HCT116 (cell line): ENCODE data around the gene NECAP2. TPM values are rescaled to one million over a fixed set of nuclear protein-coding genes. Genes with fewer than 3 reads are reported as not detected.
A peak's percentile ranks its signal among the peaks of the same experiment; 100 is the strongest.
"Not testable (repeated sequence)": the region's sequence is repeated elsewhere in the genome, so short reads cannot be mapped to it uniquely, and the experiment has no call there.

Source experiments
- ATAC-seq: fragments of 200-7000 bp; cut with Tn5 transposase; 2 replicates; pipeline ENCODE4 v1.9.1; 2020; ENCODE audit warnings: mild to moderate bottlenecking, moderate library complexity
- BruUV-seq: library from RNA; stranded (reverse); fragments of 400-500 nt; replicated peaks from 2 replicates; lab custom pipeline; 2021; lab: Mats Ljungman, UMichigan
- CTCF ChIA-PET: fragments of 300-600 bp; sonication (Branson Sonifier 250); formaldehyde crosslinking; loops from one replicate; lab custom pipeline; 2021; ENCODE audit warnings: antibody characterized with exemption; lab: Charles Lee
- POLR2A ChIA-PET: fragments of 300-600, 350-600 bp; sonication (Branson Sonifier 250); formaldehyde crosslinking; loops from one replicate; lab custom pipeline; 2021; ENCODE audit warnings: antibody characterized with exemption; lab: Charles Lee
- RAD21 ChIA-PET, 2 experiments: fragments of 300-600 bp; sonication (Branson Sonifier 250); formaldehyde crosslinking; loops; one replicate each; lab custom pipeline; 2023; ENCODE audit warnings: low total read pairs in 2 of 2; ENCODE audit not compliant: uncharacterized antibody in 2 of 2, unreplicated experiment in 2 of 2, low non-redundant PET in 1 of 2; lab: Charles Lee
- DNase-seq: peaks from one replicate; pipeline ENCODE4 v3.0.0-alpha.2; 2010; ENCODE audit warnings: low read depth, low spot score
- H2AFZ ChIP-seq: fragments of 200-600 bp; shearing (Covaris generic), sonication (generic); 2 replicates; pipeline ENCODE4 v1.6.1; 2017; ENCODE audit warnings: low read depth, mixed run types, mixed read lengths, antibody characterized with exemption, low read length; ENCODE audit not compliant: poor library complexity, severe bottlenecking
- H3K27ac ChIP-seq: 2 replicates; pipeline ENCODE4 v1.5.1; 2012; ENCODE audit warnings: low read depth, low read length
- H3K27me3 ChIP-seq: fragments of 200-600 bp; sonication (generic); 2 replicates; pipeline ENCODE4 v1.6.1; 2016; ENCODE audit warnings: mixed run types, low read length, mixed read lengths; ENCODE audit not compliant: insufficient read depth
- H3K36me3 ChIP-seq, 2 experiments: fragments of 200-500 bp in 1 of 2; fragments of 200-600 bp in 1 of 2; sonication (Bioruptor generic) in 1 of 2; sonication (generic) in 1 of 2; 2 replicates each; pipeline versions ENCODE4 v1.5.1 to v1.6.1; 2014 to 2016; ENCODE audit warnings: low read length in 2 of 2, inconsistent platforms in 1 of 2, mixed read lengths in 1 of 2, mixed run types in 1 of 2; ENCODE audit not compliant: insufficient read depth in 2 of 2, control insufficient read depth in 1 of 2
- H3K4me1 ChIP-seq, 2 experiments: fragments of 200-600 bp in 1 of 2; sonication (generic) in 1 of 2; 2 replicates each; pipeline versions ENCODE4 v1.5.1 to v1.6.1; 2012 to 2017; ENCODE audit warnings: low read length in 2 of 2, inconsistent platforms in 1 of 2, mild to moderate bottlenecking in 1 of 2, mixed read lengths in 1 of 2, mixed run types in 1 of 2, moderate library complexity in 1 of 2; ENCODE audit not compliant: insufficient read depth in 2 of 2, control insufficient read depth in 1 of 2
- H3K4me2 ChIP-seq: fragments of 200-600 bp; sonication (generic); 2 replicates; pipeline ENCODE4 v1.6.1; 2017; ENCODE audit warnings: mixed run types, low read length, mixed read lengths
- H3K4me3 ChIP-seq, 2 experiments: fragments of 200-600 bp in 1 of 2; sonication (generic) in 1 of 2; replicated peaks in 1 of 2; 2 replicates each; pipeline ENCODE4 v1.5.1; 2011 to 2016; ENCODE audit warnings: low read length in 2 of 2, control low read depth in 1 of 2, low read depth in 1 of 2, mild to moderate bottlenecking in 1 of 2, mixed read lengths in 1 of 2, mixed run types in 1 of 2
- H3K79me2 ChIP-seq: fragments of 200-600 bp; sonication (generic); 2 replicates; pipeline ENCODE4 v1.6.1; 2017; ENCODE audit warnings: mild to moderate bottlenecking, mixed run types, low read length, moderate library complexity, mixed read lengths; ENCODE audit not compliant: insufficient read depth
- H3K9ac ChIP-seq: fragments of 200-600 bp; sonication (generic); 2 replicates; pipeline ENCODE4 v1.6.1; 2016; ENCODE audit warnings: low read length, mixed read lengths
- H3K9me2 ChIP-seq: fragments of 200-600 bp; sonication (generic), shearing (Covaris generic); 2 replicates; pipeline ENCODE4 v1.6.1; 2017; ENCODE audit warnings: mixed run types, mild to moderate bottlenecking, moderate library complexity; ENCODE audit not compliant: insufficient read depth
- H3K9me3 ChIP-seq, 2 experiments: fragments of 200-500 bp in 1 of 2; fragments of 200-600 bp in 1 of 2; sonication (Bioruptor generic) in 1 of 2; sonication (generic) in 1 of 2; 2 replicates each; pipeline ENCODE4 v1.6.1; 2014 to 2017; ENCODE audit warnings: low read length in 2 of 2, mixed read lengths in 2 of 2, inconsistent platforms in 1 of 2, low read depth in 1 of 2, mild to moderate bottlenecking in 1 of 2, mixed run types in 1 of 2, moderate library complexity in 1 of 2; ENCODE audit not compliant: control insufficient read depth in 1 of 2, insufficient read depth in 1 of 2
- H4K20me1 ChIP-seq: fragments of 200-600 bp; sonication (generic), shearing (Covaris generic); 2 replicates; pipeline ENCODE4 v1.6.1; 2017; ENCODE audit warnings: mixed run types, mild to moderate bottlenecking, moderate library complexity; ENCODE audit not compliant: insufficient read depth
- CTCF ChIP-seq, 3 experiments: fragments of 200-600 bp in 1 of 3; sonication (generic) in 1 of 3; IDR thresholded peaks in 2 of 3; conservative IDR thresholded peaks in 1 of 3; 2 replicates each; pipeline ENCODE4 v1.5.1; 2012 to 2017; ENCODE audit warnings: low read depth in 2 of 3, low read length in 2 of 3, antibody characterized with exemption in 1 of 3, borderline replicate concordance in 1 of 3, control low read depth in 1 of 3, mild to moderate bottlenecking in 1 of 3, mixed read lengths in 1 of 3, mixed run types in 1 of 3, moderate library complexity in 1 of 3; ENCODE audit not compliant: insufficient read depth in 1 of 3
- RAD21 ChIP-seq: IDR thresholded peaks from 2 replicates; pipeline ENCODE4 v1.6.1; 2012; ENCODE audit warnings: low read depth, mild to moderate bottlenecking
- intact Hi-C: fragments of 100-400 bp; cut with micrococcal nuclease; formaldehyde crosslinking; loops from 2 replicates; pipeline ENCODE4 v1.10.0; 2022
- total RNA-seq: library from RNA; stranded (reverse); gene quantifications from one replicate; pipeline ENCODE4 v1.2.1, GENCODE V29; 2021; ENCODE audit not compliant: unreplicated experiment

NECAP2 gene
- total RNA-seq, 1 experiment from 2014 or later: 35.5 TPM

GRCh38 chr1:16474891-16475290 lies 34.4 kb downstream of the NECAP2 start:
- H3K4me2 ChIP-seq, H3K79me2 ChIP-seq, DNase-seq, intact Hi-C loops, H4K20me1 ChIP-seq, H3K9ac ChIP-seq, H3K27me3 ChIP-seq, RAD21 ChIA-PET, H3K4me1 ChIP-seq, H3K4me3 ChIP-seq, H3K9me2 ChIP-seq, H3K9me3 ChIP-seq, H3K27ac ChIP-seq, BruUV-seq, POLR2A ChIA-PET, H2AFZ ChIP-seq, CTCF ChIA-PET, H3K36me3 ChIP-seq: not testable (repeated sequence)
- peak; percentile 32 for TF ChIP-seq RAD21
- peak; percentile 12 to 33 (median 32); a peak in 3 of 6 replicates for TF ChIP-seq CTCF (IDR thresholded peaks at IDR 0.05 in 2 of 3, conservative IDR thresholded peaks at IDR 0.05 in 1 of 3; ENCODE audit: borderline replicate concordance in 1 of 3, insufficient read depth in 1 of 3, low read depth in 2 of 3, low read length in 2 of 3)
- peak; percentile 92 for ATAC-seq

DNA sequence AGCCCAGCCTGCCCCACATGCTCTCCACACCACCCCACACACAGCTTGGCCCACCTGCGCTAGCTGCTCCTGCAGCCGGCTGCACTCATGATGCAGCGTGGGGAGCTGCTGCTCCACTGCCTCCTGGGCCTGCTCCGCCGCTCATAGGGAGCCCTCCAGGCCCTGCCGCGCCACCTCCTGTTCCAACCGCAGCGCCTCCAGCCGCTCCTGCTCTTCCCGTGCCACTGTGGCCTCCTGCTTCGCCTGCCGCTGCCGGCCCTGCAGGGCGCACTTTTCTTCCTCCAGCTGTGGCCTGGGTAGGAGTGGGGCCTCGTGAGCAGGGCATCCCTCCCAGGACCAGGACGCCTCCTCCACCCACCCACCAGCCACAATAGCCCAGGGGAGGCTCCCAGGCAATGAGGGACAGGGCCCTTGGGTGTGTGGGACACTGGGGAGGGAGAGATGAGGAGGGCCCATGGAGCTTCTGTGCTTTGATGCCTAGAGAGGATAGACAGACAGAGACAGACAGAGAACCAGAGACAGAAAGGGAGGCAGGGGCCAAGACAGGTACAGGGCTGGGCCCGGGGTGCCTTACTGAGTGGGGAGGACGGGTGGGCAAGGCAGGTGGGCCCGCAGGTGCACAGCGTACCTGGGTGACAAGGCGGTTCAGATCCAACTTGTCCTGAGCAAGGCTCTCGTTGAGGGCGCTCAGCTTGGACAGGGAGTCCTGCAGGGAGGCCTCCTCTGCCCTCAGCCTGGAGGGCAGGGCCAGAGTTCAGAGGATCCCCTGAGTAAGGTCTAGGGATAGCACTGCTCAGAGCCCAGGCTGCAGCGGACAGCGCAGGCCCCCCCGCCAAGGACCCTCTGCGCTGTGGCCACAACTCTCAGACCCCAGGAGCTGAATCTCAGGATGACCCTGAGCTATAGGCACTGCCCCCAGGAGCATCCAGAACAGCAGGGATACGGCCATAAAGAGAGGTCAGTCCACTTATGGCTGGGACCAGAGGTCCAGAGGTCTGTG lies 35.5 kb downstream of the NECAP2 start:
- intact Hi-C loops: not testable (repeated sequence)

More for the DNA sequence above, 35.5 kb downstream of the NECAP2 start:
- H3K36me3 ChIP-seq, RAD21 ChIA-PET, DNase-seq, H4K20me1 ChIP-seq, CTCF ChIA-PET, H3K4me3 ChIP-seq, POLR2A ChIA-PET, H3K9ac ChIP-seq, H3K27me3 ChIP-seq, H3K4me1 ChIP-seq, ATAC-seq, H2AFZ ChIP-seq, H3K27ac ChIP-seq, H3K9me2 ChIP-seq, H3K79me2 ChIP-seq, H3K9me3 ChIP-seq, H3K4me2 ChIP-seq, BruUV-seq: not testable (repeated sequence)
